Activated naive CD4-positive, alpha-beta T cell (primary cell): ENCODE measurements around the gene GRIA3.
"Not testable (repeated sequence)": the region's sequence is repeated elsewhere in the genome, so short reads cannot be mapped to it uniquely, and the experiment has no call there.

Source experiments
- DNase-seq, 4 experiments: peaks; one replicate each; lab custom pipeline; 2025; lab: John Stamatoyannopoulos, UW

The GRIA3 gene

GRCh38 chrX:123277347-123277746, 93.3 kb downstream of the GRIA3 start:
- DNase-seq, result no peak

GRCh38 chrX:123277821-123278220, 93.7 kb downstream of the GRIA3 start:
- DNase-seq, result no peak

- no peak for DNase-seq
Observed at GRCh38 chrX:123282241-123282640, 98.2 kb downstream of the GRIA3 start.

- DNase-seq, result not testable (repeated sequence)
Observed at GRCh38 chrX:123283407-123283806, 99.3 kb downstream of the GRIA3 start.

- no peak for DNase-seq
Observed at GRCh38 chrX:123291623-123292022, 107.5 kb downstream of the GRIA3 start.

- no peak for DNase-seq
Observed at GRCh38 chrX:123298026-123298425, 113.9 kb downstream of the GRIA3 start.

GRCh38 chrX:123303429-123303828, 119.4 kb downstream of the GRIA3 start:
- DNase-seq, result no peak

- no peak for DNase-seq
Observed at GRCh38 chrX:123308658-123309057, 124.6 kb downstream of the GRIA3 start.

GRCh38 chrX:123310112-123310511, 126.0 kb downstream of the GRIA3 start:
- no peak for DNase-seq

- DNase-seq, result no peak
Observed at GRCh38 chrX:123311486-123311885, 127.4 kb downstream of the GRIA3 start.

GRCh38 chrX:123313486-123313885, 129.4 kb downstream of the GRIA3 start:
- DNase-seq, result no peak

GRCh38 chrX:123320622-123321021, 136.5 kb downstream of the GRIA3 start:
- no peak for DNase-seq

GRCh38 chrX:123322536-123322935, 138.5 kb downstream of the GRIA3 start:
- no peak for DNase-seq

GRCh38 chrX:123324625-123325024, 140.5 kb downstream of the GRIA3 start:
- DNase-seq, result no peak

- no peak for DNase-seq
Observed at GRCh38 chrX:123330229-123330942, 146.3 kb downstream of the GRIA3 start.

GRCh38 chrX:123331349-123331748, 147.3 kb downstream of the GRIA3 start:
- no peak for DNase-seq

- DNase-seq, result no peak
Observed at GRCh38 chrX:123331859-123332258, 147.8 kb downstream of the GRIA3 start.

GRCh38 chrX:123336666-123337065, 152.6 kb downstream of the GRIA3 start:
- no peak for DNase-seq

GRCh38 chrX:123337886-123338639, 154.0 kb downstream of the GRIA3 start:
- DNase-seq, result no peak

- DNase-seq, result no peak
Observed at GRCh38 chrX:123339221-123339905, 155.3 kb downstream of the GRIA3 start.

GRCh38 chrX:123340696-123341095, 156.6 kb downstream of the GRIA3 start:
- no peak for DNase-seq

GRCh38 chrX:123348468-123348867, 164.4 kb downstream of the GRIA3 start:
- no peak for DNase-seq

GRCh38 chrX:123350226-123350625, 166.1 kb downstream of the GRIA3 start:
- DNase-seq, result no peak
